Measurements from ENCODE around the gene IL17B. TPM values are rescaled to one million over a fixed set of nuclear protein-coding genes. Genes with fewer than 3 reads are reported as not detected.

IL17B gene
- total and polyA plus RNA-seq, 2 of the 13 experiments (the other 11 are each of a cell fraction or from before 2014, with no cell fraction given) = 0.29 to 2.6 TPM

DNA sequence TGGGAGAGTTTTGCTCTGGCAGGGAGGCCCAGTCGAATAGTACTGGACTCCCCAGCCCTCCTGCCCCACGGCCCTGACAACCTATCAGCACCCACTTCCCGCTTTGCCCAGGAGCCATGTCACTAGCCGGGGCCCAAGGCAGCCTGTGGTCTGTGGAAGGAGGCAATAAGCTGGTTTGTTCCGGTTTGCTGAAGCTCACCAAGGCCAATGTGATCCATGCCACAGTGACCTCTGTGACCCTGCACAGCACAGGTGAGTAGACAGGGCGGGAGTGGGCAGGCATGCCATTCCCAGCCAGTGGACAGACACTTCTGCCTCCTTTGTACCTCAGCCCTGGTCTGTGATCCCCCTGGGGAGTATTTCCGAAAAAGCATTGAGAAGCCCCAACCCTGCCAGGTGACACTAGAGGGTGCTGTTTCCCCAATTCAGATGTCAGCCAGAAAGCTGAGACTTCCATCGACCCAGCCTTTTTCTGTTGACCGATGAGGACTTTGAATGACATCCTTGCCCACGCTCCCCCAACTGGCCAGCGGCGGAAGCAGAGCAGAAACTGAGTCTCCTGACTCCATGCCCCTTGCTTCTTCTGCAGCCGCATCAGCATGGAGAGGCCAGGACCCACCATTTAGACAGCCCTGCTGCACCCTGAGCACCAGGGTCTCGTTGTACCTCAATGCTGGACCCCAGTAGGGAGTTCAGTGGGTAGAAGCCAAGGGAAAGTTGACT is 11.7 kb downstream of the IL17B start (continued):
- TF ChIP-seq ZNF407 (CRISPR knock-in tag; IDR thresholded peaks at IDR 0.05; ENCODE audit: not compliant biosample characterization) (no peak), ZBTB26 (CRISPR knock-in tag; IDR thresholded peaks at IDR 0.05; ENCODE audit: borderline replicate concordance) (no peak), ZNF530 (CRISPR knock-in tag; IDR thresholded peaks at IDR 0.05; ENCODE audit: low read depth) (no peak), ZNF44 (CRISPR knock-in tag; IDR thresholded peaks at IDR 0.05) (no peak), SOX5 (CRISPR knock-in tag; IDR thresholded peaks at IDR 0.05; ENCODE audit: borderline replicate concordance) (peak; percentile 30; the same call in 1 of the 2 replicates), ZFP36L1 (CRISPR knock-in tag; IDR thresholded peaks at IDR 0.05) (peak; percentile 69; the same call in 1 of the 2 replicates), NBN (conservative IDR thresholded peaks at IDR 0.05) (no peak), HES4 (CRISPR knock-in tag; IDR thresholded peaks at IDR 0.05; ENCODE audit: borderline replicate concordance) (no peak), ZNF251 (CRISPR knock-in tag; IDR thresholded peaks at IDR 0.05) (no peak), ARNTL (CRISPR knock-in tag; IDR thresholded peaks at IDR 0.05) (no peak), ZNF652 (CRISPR knock-in tag; IDR thresholded peaks at IDR 0.05; ENCODE audit: borderline replicate concordance, low read depth) (no peak), SIX4 (CRISPR knock-in tag; IDR thresholded peaks at IDR 0.05) (no peak)
- TF ChIP-seq, protein P1, sequence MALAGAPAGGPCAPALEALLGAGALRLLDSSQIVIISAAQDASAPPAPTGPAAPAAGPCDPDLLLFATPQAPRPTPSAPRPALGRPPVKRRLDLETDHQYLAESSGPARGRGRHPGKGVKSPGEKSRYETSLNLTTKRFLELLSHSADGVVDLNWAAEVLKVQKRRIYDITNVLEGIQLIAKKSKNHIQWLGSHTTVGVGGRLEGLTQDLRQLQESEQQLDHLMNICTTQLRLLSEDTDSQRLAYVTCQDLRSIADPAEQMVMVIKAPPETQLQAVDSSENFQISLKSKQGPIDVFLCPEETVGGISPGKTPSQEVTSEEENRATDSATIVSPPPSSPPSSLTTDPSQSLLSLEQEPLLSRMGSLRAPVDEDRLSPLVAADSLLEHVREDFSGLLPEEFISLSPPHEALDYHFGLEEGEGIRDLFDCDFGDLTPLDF (CRISPR knock-in tag; IDR thresholded peaks at IDR 0.05) = no peak
- TF ChIP-seq, protein P2, sequence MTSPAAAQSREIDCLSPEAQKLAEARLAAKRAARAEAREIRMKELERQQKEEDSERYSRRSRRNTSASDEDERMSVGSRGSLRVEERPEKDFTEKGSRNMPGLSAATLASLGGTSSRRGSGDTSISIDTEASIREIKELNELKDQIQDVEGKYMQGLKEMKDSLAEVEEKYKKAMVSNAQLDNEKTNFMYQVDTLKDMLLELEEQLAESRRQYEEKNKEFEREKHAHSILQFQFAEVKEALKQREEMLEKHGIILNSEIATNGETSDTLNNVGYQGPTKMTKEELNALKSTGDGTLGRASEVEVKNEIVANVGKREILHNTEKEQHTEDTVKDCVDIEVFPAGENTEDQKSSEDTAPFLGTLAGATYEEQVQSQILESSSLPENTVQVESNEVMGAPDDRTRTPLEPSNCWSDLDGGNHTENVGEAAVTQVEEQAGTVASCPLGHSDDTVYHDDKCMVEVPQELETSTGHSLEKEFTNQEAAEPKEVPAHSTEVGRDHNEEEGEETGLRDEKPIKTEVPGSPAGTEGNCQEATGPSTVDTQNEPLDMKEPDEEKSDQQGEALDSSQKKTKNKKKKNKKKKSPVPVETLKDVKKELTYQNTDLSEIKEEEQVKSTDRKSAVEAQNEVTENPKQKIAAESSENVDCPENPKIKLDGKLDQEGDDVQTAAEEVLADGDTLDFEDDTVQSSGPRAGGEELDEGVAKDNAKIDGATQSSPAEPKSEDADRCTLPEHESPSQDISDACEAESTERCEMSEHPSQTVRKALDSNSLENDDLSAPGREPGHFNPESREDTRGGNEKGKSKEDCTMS (CRISPR knock-in tag; conservative IDR thresholded peaks at IDR 0.05) = no peak
- TF ChIP-seq, protein P3, sequence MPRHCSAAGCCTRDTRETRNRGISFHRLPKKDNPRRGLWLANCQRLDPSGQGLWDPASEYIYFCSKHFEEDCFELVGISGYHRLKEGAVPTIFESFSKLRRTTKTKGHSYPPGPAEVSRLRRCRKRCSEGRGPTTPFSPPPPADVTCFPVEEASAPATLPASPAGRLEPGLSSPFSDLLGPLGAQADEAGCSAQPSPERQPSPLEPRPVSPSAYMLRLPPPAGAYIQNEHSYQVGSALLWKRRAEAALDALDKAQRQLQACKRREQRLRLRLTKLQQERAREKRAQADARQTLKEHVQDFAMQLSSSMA (CRISPR knock-in tag; IDR thresholded peaks at IDR 0.05) = no peak
